Subcutaneous abdominal adipose tissue (tissue), 5 donors: Measurements from ENCODE around the gene NTMT2.

ENCODE experiments used
- H3K27ac ChIP-seq: one replicate; pipeline ENCODE4 v1.7.0; 2013; ENCODE audit warnings: low read depth, mild to moderate bottlenecking, inconsistent platforms, low read length, moderate library complexity
- H3K27me3 ChIP-seq, 5 donors: one replicate each; pipeline ENCODE4 v1.7.0; 2013; ENCODE audit warnings: low read length in 5 of 5, inconsistent platforms in 1 of 5; ENCODE audit not compliant: control insufficient read depth in 5 of 5, insufficient read depth in 4 of 5
- H3K36me3 ChIP-seq, 5 donors: one replicate each; pipeline ENCODE4 v1.7.0; 2013; ENCODE audit warnings: low read length in 5 of 5; ENCODE audit not compliant: control insufficient read depth in 5 of 5, insufficient read depth in 5 of 5
- H3K4me1 ChIP-seq, 5 donors: one replicate each; pipeline ENCODE4 v1.7.0; 2013; ENCODE audit warnings: low read length in 5 of 5, mild to moderate bottlenecking in 3 of 5, moderate library complexity in 1 of 5; ENCODE audit not compliant: control insufficient read depth in 5 of 5, insufficient read depth in 5 of 5
- H3K4me3 ChIP-seq, 5 donors: one replicate each; pipeline ENCODE4 v1.7.0; 2013; ENCODE audit warnings: low read length in 5 of 5, low read depth in 1 of 5
- H3K9ac ChIP-seq, 5 donors: one replicate each; pipeline ENCODE4 v1.7.0; 2013; ENCODE audit warnings: low read length in 5 of 5, mild to moderate bottlenecking in 4 of 5, moderate library complexity in 3 of 5
- H3K9me3 ChIP-seq, 5 donors: one replicate each; pipeline ENCODE4 v1.7.0; 2013; ENCODE audit warnings: low read length in 5 of 5; ENCODE audit not compliant: control insufficient read depth in 5 of 5
- donor health status: healthy.
- donor health status: healthy.
- donor health status: healthy.
- donor health status: healthy.
- donor health status: healthy.

Gene NTMT2

GRCh38 chr1:170131984-170132383 is 13.8 kb upstream of the NTMT2 start:
- H3K4me1 ChIP-seq, result peaks cover 0 to 13% (median 6%) of the 10 kb centered on the region in 5 donors
- H3K36me3 ChIP-seq, result no peaks in the 10 kb centered on the region

GRCh38 chr1:170133766-170134495 is 11.8 kb upstream of the NTMT2 start:
- no peak overlapping the region for H3K4me3 ChIP-seq
- peak overlapping the region; percentile 28 for H3K27ac ChIP-seq
- no peaks in the 10 kb centered on the region for H3K36me3 ChIP-seq
- no peak overlapping the region for H3K9ac ChIP-seq
- H3K9me3 ChIP-seq, result no peaks in the 10 kb centered on the region
- peaks cover 0 to 13% (median 6%) of the 10 kb centered on the region in 5 donors for H3K4me1 ChIP-seq
- H3K27me3 ChIP-seq, result no peaks in the 10 kb centered on the region

More at GRCh38 chr1:170131984-170132383, 13.8 kb upstream of the NTMT2 start:
- Histone ChIP-seq H3K9ac (no peak overlapping the region), H3K9me3 (no peaks in the 10 kb centered on the region), H3K27me3 (no peaks in the 10 kb centered on the region), H3K4me3 (no peak overlapping the region), H3K27ac (no peak overlapping the region)

GRCh38 chr1:170134521-170134920 is 11.2 kb upstream of the NTMT2 start:
- H3K4me3 ChIP-seq, result no peak overlapping the region

GRCh38 chr1:170140371-170140770 is 5.4 kb upstream of the NTMT2 start:
- H3K27me3 ChIP-seq, result no peaks in the 10 kb centered on the region
- no peak overlapping the region for H3K4me3 ChIP-seq
- H3K9ac ChIP-seq, result no peak overlapping the region
- no peaks in the 10 kb centered on the region for H3K36me3 ChIP-seq
- H3K9me3 ChIP-seq, result peaks cover 0 to 6% (median 4%) of the 10 kb centered on the region in 5 donors
- no peaks in the 10 kb centered on the region for H3K4me1 ChIP-seq
- no peak overlapping the region for H3K27ac ChIP-seq

More at GRCh38 chr1:170134521-170134920, 11.2 kb upstream of the NTMT2 start:
- H3K9me3 ChIP-seq, result no peaks in the 10 kb centered on the region
- peaks cover 0 to 13% (median 6%) of the 10 kb centered on the region in 5 donors for H3K4me1 ChIP-seq
- H3K27me3 ChIP-seq, result no peaks in the 10 kb centered on the region
- H3K27ac ChIP-seq, result peak overlapping the region; percentile 28
- H3K36me3 ChIP-seq, result no peaks in the 10 kb centered on the region
- no peak overlapping the region for H3K9ac ChIP-seq

GRCh38 chr1:170145061-170145460 is 698 bp upstream of the NTMT2 start:
- no peak overlapping the region for H3K9ac ChIP-seq
- no peak overlapping the region for H3K27ac ChIP-seq
- H3K4me3 ChIP-seq, result no peak overlapping the region

GRCh38 chr1:170146720-170147263 is 1.0 kb downstream of the NTMT2 start:
- Histone ChIP-seq H3K36me3 (no peaks in the 10 kb centered on the region), H3K9me3 (peaks cover 0 to 8% (median 4%) of the 10 kb centered on the region in 5 donors), H3K4me1 (no peaks in the 10 kb centered on the region), H3K4me3 (no peak overlapping the region), H3K27ac (no peak overlapping the region), H3K9ac (no peak overlapping the region), H3K27me3 (no peaks in the 10 kb centered on the region)

More at GRCh38 chr1:170145061-170145460, 698 bp upstream of the NTMT2 start:
- H3K4me1 ChIP-seq, result no peaks in the 10 kb centered on the region
- no peaks in the 10 kb centered on the region for H3K36me3 ChIP-seq
- H3K27me3 ChIP-seq, result no peaks in the 10 kb centered on the region
- peaks cover 0 to 9% (median 4%) of the 10 kb centered on the region in 5 donors for H3K9me3 ChIP-seq

- no peaks in the 10 kb centered on the region for H3K4me1 ChIP-seq
- H3K27me3 ChIP-seq, result no peaks in the 10 kb centered on the region
- H3K4me3 ChIP-seq, result no peak overlapping the region
- H3K36me3 ChIP-seq, result no peaks in the 10 kb centered on the region
- no peak overlapping the region for H3K9ac ChIP-seq
- peaks cover 0 to 14% (median 11%) of the 10 kb centered on the region in 5 donors for H3K9me3 ChIP-seq
- H3K27ac ChIP-seq, result no peak overlapping the region
These were observed 3.5 kb downstream of the NTMT2 start for GRCh38 chr1:170149241-170149640.

- Histone ChIP-seq H3K27me3 (no peaks in the 10 kb centered on the region), H3K9ac (no peak overlapping the region), H3K4me3 (no peak overlapping the region), H3K9me3 (peaks cover 0 to 13% (median 9%) of the 10 kb centered on the region in 5 donors), H3K27ac (no peak overlapping the region), H3K36me3 (no peaks in the 10 kb centered on the region), H3K4me1 (no peaks in the 10 kb centered on the region)
These were observed 4.3 kb downstream of the NTMT2 start for GRCh38 chr1:170150016-170150415.

- peaks cover 0 to 13% (median 9%) of the 10 kb centered on the region in 5 donors for H3K9me3 ChIP-seq
- H3K4me3 ChIP-seq, result no peak overlapping the region
- no peak overlapping the region for H3K9ac ChIP-seq
- H3K27ac ChIP-seq, result no peak overlapping the region
- H3K36me3 ChIP-seq, result no peaks in the 10 kb centered on the region
- no peaks in the 10 kb centered on the region for H3K4me1 ChIP-seq
- H3K27me3 ChIP-seq, result no peaks in the 10 kb centered on the region
These were observed 5.2 kb downstream of the NTMT2 start for GRCh38 chr1:170150921-170151320.

GRCh38 chr1:170153417-170153816 is 7.7 kb downstream of the NTMT2 start:
- no peaks in the 10 kb centered on the region for H3K4me1 ChIP-seq
- H3K9me3 ChIP-seq, result peaks cover 0 to 11% (median 9%) of the 10 kb centered on the region in 5 donors
- no peaks in the 10 kb centered on the region for H3K27me3 ChIP-seq
- no peak overlapping the region for H3K4me3 ChIP-seq
- no peak overlapping the region for H3K9ac ChIP-seq
- no peaks in the 10 kb centered on the region for H3K36me3 ChIP-seq
- no peak overlapping the region for H3K27ac ChIP-seq
